GM10248 (cell line): ENCODE results near the gene HS2ST1.

Source experiments
- CTCF ChIA-PET: fragments of 300-600 bp; sonication (Branson Sonifier 250); formaldehyde crosslinking; extraction: SDS; loops from one replicate; lab custom pipeline; 2021; ENCODE audit warnings: antibody characterized with exemption; lab: Yijun Ruan, JAX
- POLR2A ChIA-PET: fragments of 350-650 bp; sonication (Branson Sonifier 250); formaldehyde crosslinking; extraction: SDS; loops from one replicate; lab custom pipeline; 2020; ENCODE audit warnings: antibody characterized with exemption; lab: Yijun Ruan, JAX
- DNase-seq: peaks from one replicate; pipeline ENCODE4 v3.0.0; 2012; ENCODE audit errors: extremely low spot score
- CTCF ChIP-seq: IDR thresholded peaks from 2 replicates; pipeline ENCODE4 v1.5.1; 2012; ENCODE audit warnings: mild to moderate bottlenecking, low read depth; ENCODE audit errors: extremely low read depth, missing control alignments, control extremely low read depth

Gene HS2ST1

GRCh38 chr1:86922445-86922844, 8.0 kb downstream of the HS2ST1 start:
- CTCF ChIA-PET: interaction anchor here (1.1 kb wide), 1 partner anchor 161 kb away, joined by 3 read pairs; no protein-coding TSS in a partner anchor
- DNase-seq: no peak
- POLR2A ChIA-PET: no interaction called here
- TF ChIP-seq CTCF: no peak

- no peak for DNase-seq
- CTCF ChIA-PET: no interaction called here
- TF ChIP-seq CTCF: no peak
- POLR2A ChIA-PET: no interaction called here
Measured at GRCh38 chr1:86924324-86924960, 10.0 kb downstream of the HS2ST1 start.

GRCh38 chr1:86925742-86926141, 11.3 kb downstream of the HS2ST1 start:
- ChIA-PET POLR2A (no interaction called here), CTCF (no interaction called here)
- DNase-seq: no peak
- no peak for TF ChIP-seq CTCF

GRCh38 chr1:86926883-86927282, 12.4 kb downstream of the HS2ST1 start:
- TF ChIP-seq CTCF: no peak
- CTCF ChIA-PET: no interaction called here
- DNase-seq: no peak
- POLR2A ChIA-PET: no interaction called here

GRCh38 chr1:86928819-86929218, 14.4 kb downstream of the HS2ST1 start:
- no peak for DNase-seq
- CTCF ChIA-PET: no interaction called here
- no peak for TF ChIP-seq CTCF
- POLR2A ChIA-PET: no interaction called here

- ChIA-PET CTCF (interaction anchor here (1.5 to 2.1 kb wide), 3 partner anchors 32 to 152 kb away, joined by 4 to 6 read pairs (median 5); no protein-coding TSS in a partner anchor), POLR2A (no interaction called here)
- no peak for TF ChIP-seq CTCF
- DNase-seq: no peak
Measured at GRCh38 chr1:86933051-86933450, 18.6 kb downstream of the HS2ST1 start.
